Adrenal gland (tissue), 12 donors: Measurements from ENCODE around the gene TEAD3. TPM values are rescaled to one million over a fixed set of nuclear protein-coding genes. Genes with fewer than 3 reads are reported as not detected.

Source experiments
- DNase-seq, 7 donors: peaks; one replicate each; pipeline ENCODE4 v3.0.0-alpha.2; 2019 to 2020
- H3K27ac ChIP-seq, 5 donors: fragments of 200-600 bp; sonication (generic) in 4 of 5; 1 replicate in 3 of 5; 2 replicates in 2 of 5; pipeline versions ENCODE4 v1.5.1 to v1.8.0; 2016 to 2020; ENCODE audit warnings: mild to moderate bottlenecking in 1 of 5
- H3K27me3 ChIP-seq: fragments of 200-600 bp; 2 replicates; pipeline ENCODE4 v1.8.0; 2021
- H3K36me3 ChIP-seq, 2 donors: fragments of 200-600 bp; replicated peaks in 1 of 2; 1 replicate in 1 of 2; 2 replicates in 1 of 2; pipeline versions ENCODE4 v1.5.1 to v1.8.0; 2018 to 2022
- H3K4me1 ChIP-seq, 2 donors: fragments of 200-600 bp; replicated peaks in 1 of 2; 1 replicate in 1 of 2; 2 replicates in 1 of 2; pipeline versions ENCODE4 v1.5.1 to v1.8.0; 2018 to 2021
- H3K4me3 ChIP-seq, 4 donors: fragments of 200-600 bp; sonication (generic) in 3 of 4; one replicate each; pipeline ENCODE4 v1.5.1; 2016 to 2018
- H3K9me3 ChIP-seq, 3 donors: fragments of 200-600 bp; sonication (generic) in 1 of 3; replicated peaks in 1 of 3; 1 replicate in 2 of 3; 2 replicates in 1 of 3; pipeline versions ENCODE4 v1.5.1 to v1.8.0; 2016 to 2021
- CTCF ChIP-seq, 6 experiments: fragments of 450-650 bp in 4 of 6; fragments of 200-600 bp in 2 of 6; sonication (generic) in 1 of 6; IDR thresholded peaks; 1 replicate in 5 of 6; 2 replicates in 1 of 6; pipeline versions ENCODE4 v1.5.1 to v1.8.0; 2016 to 2021; ENCODE audit warnings: antibody characterized with exemption in 6 of 6, mild to moderate bottlenecking in 2 of 6, moderate library complexity in 1 of 6
- POLR2A ChIP-seq, 2 donors: fragments of 450-650 bp; IDR thresholded peaks; one replicate each; pipeline ENCODE4 v1.6.1; 2017; ENCODE audit warnings: antibody characterized with exemption in 2 of 2, mild to moderate bottlenecking in 2 of 2, moderate library complexity in 1 of 2
- WGBS, 4 donors: extraction: QIAGEN DNeasy Blood & Tissue Kit in 2 of 4; methylation state at CpG; one replicate each; pipeline versions ENCODE4 v1.1.5 to v1.1.7; 2013 to 2017; 5-methylcytosine and 5-hydroxymethylcytosine counted together
- intact Hi-C, 2 donors: fragments of 100-400 bp; cut with DNase I; formaldehyde crosslinking; loops; one replicate each; pipeline versions ENCODE4 v1.14.1 to v1.15.0; 2022 to 2023
- polyA plus RNA-seq, 3 donors: library from polyadenylated mRNA; stranded (reverse); fragments of 200-250 nt in 2 of 3; fragments of 350-450 nt in 1 of 3; fragmentation: Illumina TruSeq in 1 of 3; extraction: RNeasy Lipid Tissue Mini Kit (QIAGEN cat#74804) in 1 of 3; gene quantifications; one replicate each; pipeline ENCODE4 v1.2.3, GENCODE V29; 2013 to 2014
- total RNA-seq, 9 donors: library from RNA; depleted of rRNA in 4 of 9; stranded (reverse); fragments of >200 nt in 4 of 9; fragments of 120-200 nt in 1 of 9; fragmentation: NEBNext Ultra II Directional in 1 of 9; extraction: Animal tissue kit (Norgen Biotek cat#: 25700) in 1 of 9; gene quantifications; one replicate each; pipeline versions ENCODE4 v1.1.0 to v1.2.4, GENCODE V29; 2013 to 2023
- donor health status: healthy with polysubstance abuse.
- donor health status: Bipolar disorder and iron deficiency.
- donor health status: DM: yes; HTN: yes; CAD: no.
- donor health status: DM: no; HTN: no; CAD: no.
- donor health status: DM: no; HTN: no; CAD: no.
- donor health status: DM: yes; HTN: yes; CAD: no.

Gene TEAD3
- total and polyA plus RNA-seq, 12 donors, result 1.4 to 15.5 (median 8.7) TPM

GRCh38 chr6:35533981-35534380 lies 37.1 kb upstream of the TEAD3 start:
- H3K27ac ChIP-seq, result no peak overlapping the region
- WGBS, 4 donors, result 68 to 85% (median 77%) methylated on average over 6 of the region's 6 CpGs
- no peaks in the 10 kb centered on the region for H3K9me3 ChIP-seq
- no peaks in the 10 kb centered on the region for H3K27me3 ChIP-seq
- TF ChIP-seq POLR2A (IDR thresholded peaks at IDR 0.05) (no peak), CTCF (IDR thresholded peaks at IDR 0.05) (no peak)
- H3K36me3 ChIP-seq, result no peaks in the 10 kb centered on the region
- intact Hi-C loops, result no loop called here
- H3K4me3 ChIP-seq, result no peak overlapping the region
- no peak for DNase-seq
- H3K4me1 ChIP-seq, result no peaks in the 10 kb centered on the region

- Histone ChIP-seq H3K36me3 (no peaks in the 10 kb centered on the region), H3K9me3 (no peaks in the 10 kb centered on the region), H3K27me3 (no peaks in the 10 kb centered on the region), H3K4me1 (no peaks in the 10 kb centered on the region), H3K27ac (no peak overlapping the region), H3K4me3 (no peak overlapping the region)
- intact Hi-C loops, result no loop called here
- WGBS, 4 donors, result 82 to 88% (median 84%) methylated on average over 4 of the region's 4 CpGs
- TF ChIP-seq POLR2A (IDR thresholded peaks at IDR 0.05), result no peak
- TF ChIP-seq CTCF (IDR thresholded peaks at IDR 0.05), result no peak
- DNase-seq, result no peak
These were observed 35.2 kb upstream of the TEAD3 start for GRCh38 chr6:35532126-35532525.

- DNase-seq, result no peak
- H3K4me1 ChIP-seq, result peaks cover 0 to 4% of the 10 kb centered on the region in 2 donors
- H3K4me3 ChIP-seq, result no peak overlapping the region
- no peak overlapping the region for H3K27ac ChIP-seq
- intact Hi-C loops, result no loop called here
- no peaks in the 10 kb centered on the region for H3K36me3 ChIP-seq
- H3K27me3 ChIP-seq, result no peaks in the 10 kb centered on the region
- no peaks in the 10 kb centered on the region for H3K9me3 ChIP-seq
- no peak for TF ChIP-seq POLR2A (IDR thresholded peaks at IDR 0.05)
- TF ChIP-seq CTCF (IDR thresholded peaks at IDR 0.05), result no peak
- WGBS, 4 donors, result 85 to 89% (median 87%) methylated on average over 3 of the region's 3 CpGs
These were observed 27.6 kb upstream of the TEAD3 start for GRCh38 chr6:35524380-35525020.

GRCh38 chr6:35522660-35523658 lies 26.1 kb upstream of the TEAD3 start:
- 33 to 38% (median 36%) methylated on average over 26 to 32 of the region's 32 CpGs for WGBS, 4 donors
- intact Hi-C loops, result loop anchor here (2.0 kb wide), 1 partner anchor 216 kb away; no protein-coding TSS in a partner anchor
- peak; percentile 68 to 88 (median 73) for DNase-seq
- Histone ChIP-seq H3K9me3 (no peaks in the 10 kb centered on the region), H3K27ac (no peak overlapping the region), H3K4me1 (peaks cover 0 to 4% of the 10 kb centered on the region in 2 donors), H3K4me3 (peak overlapping the region in 1 of 4 donors; percentile 20), H3K27me3 (no peaks in the 10 kb centered on the region), H3K36me3 (no peaks in the 10 kb centered on the region)
- TF ChIP-seq CTCF (IDR thresholded peaks at IDR 0.05) (peak; percentile 89 to 99 (median 96)), POLR2A (IDR thresholded peaks at IDR 0.05) (no peak)
